Endothelial cell of umbilical vein (primary cell): ENCODE data around the gene HSD17B8.

Experiments
- GATA2 ChIP-seq: IDR thresholded peaks from 2 replicates; pipeline ENCODE4 v1.7.0; 2011; ENCODE audit warnings: low read depth, mild to moderate bottlenecking, moderate library complexity, mixed read lengths, low read length; ENCODE audit not compliant: insufficient read length, insufficient read depth
- MYC ChIP-seq: IDR thresholded peaks from one replicate; pipeline ENCODE4 v1.6.1; 2011; ENCODE audit warnings: mild to moderate bottlenecking, low read depth, low read length
- POLR2A ChIP-seq: IDR thresholded peaks from 2 replicates; pipeline ENCODE4 v1.6.1; 2012; ENCODE audit warnings: low read depth, mild to moderate bottlenecking, control low read depth, low read length
- POLR2AphosphoS5 ChIP-seq: IDR thresholded peaks from 2 replicates; pipeline ENCODE4 v1.6.1; 2012; ENCODE audit warnings: low read depth, mild to moderate bottlenecking, control low read depth, low read length, moderate library complexity; ENCODE audit not compliant: insufficient read depth
- TF ChIP-seq, protein P1 (sequence below), 2 donors: IDR thresholded peaks; 1 replicate in 1 of 2; 2 replicates in 1 of 2; pipeline ENCODE4 v1.5.1; 2011; ENCODE audit warnings: low read length in 2 of 2, mild to moderate bottlenecking in 2 of 2, moderate library complexity in 2 of 2, control low read depth in 1 of 2, inconsistent platforms in 1 of 2, low read depth in 1 of 2; ENCODE audit not compliant: insufficient read depth in 1 of 2; ENCODE audit errors: extremely low read depth in 1 of 2

DNA sequence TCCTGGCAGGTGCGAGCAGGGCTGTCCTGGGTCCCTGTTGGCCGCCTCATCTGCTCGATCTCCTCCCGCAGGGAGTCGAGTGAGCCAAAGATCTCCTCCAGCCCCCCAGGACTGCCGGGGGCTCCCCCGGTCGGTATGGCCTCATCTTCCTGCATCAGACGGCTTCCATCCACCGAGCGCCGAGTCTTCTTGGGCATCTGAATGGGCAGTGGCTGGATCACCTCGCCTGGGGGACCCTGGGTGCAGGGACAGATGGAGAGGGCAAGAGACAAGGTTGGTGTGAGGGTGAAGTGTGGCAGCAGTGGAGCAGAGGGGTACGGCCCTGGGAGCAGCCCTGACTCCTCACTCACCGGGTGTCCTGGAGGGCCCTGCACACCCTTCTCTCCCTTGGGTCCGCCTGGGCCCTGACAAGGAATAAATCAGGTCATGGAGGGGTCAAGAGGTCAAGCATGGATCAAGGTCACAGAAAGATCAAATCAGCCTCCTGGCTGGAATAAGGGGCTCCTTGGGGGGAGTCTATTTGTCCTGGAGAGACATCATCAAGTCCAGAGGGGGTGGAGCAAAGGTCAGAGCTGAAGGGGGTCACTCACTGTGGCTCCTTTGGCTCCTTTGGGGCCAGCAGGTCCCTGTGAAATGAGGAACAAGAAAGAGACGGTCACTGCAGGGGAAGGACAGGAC, 38.7 kb upstream of the HSD17B8 start:
- TF ChIP-seq, protein P1, sequence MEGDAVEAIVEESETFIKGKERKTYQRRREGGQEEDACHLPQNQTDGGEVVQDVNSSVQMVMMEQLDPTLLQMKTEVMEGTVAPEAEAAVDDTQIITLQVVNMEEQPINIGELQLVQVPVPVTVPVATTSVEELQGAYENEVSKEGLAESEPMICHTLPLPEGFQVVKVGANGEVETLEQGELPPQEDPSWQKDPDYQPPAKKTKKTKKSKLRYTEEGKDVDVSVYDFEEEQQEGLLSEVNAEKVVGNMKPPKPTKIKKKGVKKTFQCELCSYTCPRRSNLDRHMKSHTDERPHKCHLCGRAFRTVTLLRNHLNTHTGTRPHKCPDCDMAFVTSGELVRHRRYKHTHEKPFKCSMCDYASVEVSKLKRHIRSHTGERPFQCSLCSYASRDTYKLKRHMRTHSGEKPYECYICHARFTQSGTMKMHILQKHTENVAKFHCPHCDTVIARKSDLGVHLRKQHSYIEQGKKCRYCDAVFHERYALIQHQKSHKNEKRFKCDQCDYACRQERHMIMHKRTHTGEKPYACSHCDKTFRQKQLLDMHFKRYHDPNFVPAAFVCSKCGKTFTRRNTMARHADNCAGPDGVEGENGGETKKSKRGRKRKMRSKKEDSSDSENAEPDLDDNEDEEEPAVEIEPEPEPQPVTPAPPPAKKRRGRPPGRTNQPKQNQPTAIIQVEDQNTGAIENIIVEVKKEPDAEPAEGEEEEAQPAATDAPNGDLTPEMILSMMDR (IDR thresholded peaks at IDR 0.05; ENCODE audit: extremely low read depth in 1 of 2, insufficient read depth in 1 of 2, low read depth in 1 of 2, low read length in 2 of 2), result no peak
- TF ChIP-seq POLR2A (no peak), MYC (no peak), POLR2AphosphoS5 (no peak), GATA2 (no peak)
